OCI-LY1 (cell line): Measurements from ENCODE around the gene ALX4.

Source experiments
- H2AFZ ChIP-seq: fragments of 200-600 bp; sonication (generic), shearing (Covaris generic); 2 replicates; pipeline ENCODE4 v1.6.0; 2014; ENCODE audit warnings: antibody characterized with exemption, mild to moderate bottlenecking, low read length
- H3F3A ChIP-seq: fragments of 200-600 bp; sonication (generic), shearing (Covaris generic); 2 replicates; pipeline ENCODE4 v1.6.0; 2014; ENCODE audit warnings: mild to moderate bottlenecking, antibody characterized with exemption, low read length, moderate library complexity; ENCODE audit not compliant: insufficient read depth
- H3K27ac ChIP-seq: fragments of 200-600 bp; sonication (generic); 2 replicates; pipeline ENCODE4 v1.5.1; 2014; ENCODE audit warnings: low read length, mixed run types, mild to moderate bottlenecking, low read depth; ENCODE audit not compliant: poor library complexity, severe bottlenecking
- H3K27me3 ChIP-seq: fragments of 200-600 bp; sonication (generic); 2 replicates; pipeline ENCODE4 v1.6.0; 2014; ENCODE audit warnings: antibody characterized with exemption, mild to moderate bottlenecking, low read length, moderate library complexity; ENCODE audit not compliant: insufficient read depth
- H3K36me3 ChIP-seq: fragments of 200-600 bp; sonication (generic); 2 replicates; pipeline ENCODE4 v1.6.1; 2014; ENCODE audit warnings: mild to moderate bottlenecking, antibody characterized with exemption, low read length, moderate library complexity, mixed read lengths; ENCODE audit not compliant: insufficient read depth
- H3K4me1 ChIP-seq: fragments of 200-600 bp; sonication (generic); 2 replicates; pipeline ENCODE4 v1.5.1; 2014; ENCODE audit warnings: mild to moderate bottlenecking, low read length, moderate library complexity; ENCODE audit not compliant: insufficient read depth, severe bottlenecking
- H3K4me2 ChIP-seq: fragments of 200-600 bp; sonication (generic), shearing (Covaris generic); 2 replicates; pipeline ENCODE4 v1.6.1; 2014; ENCODE audit warnings: low read length
- H3K4me3 ChIP-seq: fragments of 200-600 bp; sonication (generic); 2 replicates; pipeline ENCODE4 v1.5.1; 2014; ENCODE audit warnings: low read length, low read depth, mild to moderate bottlenecking, mixed read lengths; ENCODE audit not compliant: poor library complexity, severe bottlenecking
- H3K79me2 ChIP-seq: fragments of 200-600 bp; shearing (Covaris generic); 2 replicates; pipeline ENCODE4 v1.6.1; 2016; ENCODE audit warnings: mixed run types, low read length, mixed read lengths; ENCODE audit not compliant: insufficient read depth
- H3K9ac ChIP-seq: fragments of 200-600 bp; sonication (generic), shearing (Covaris generic); 2 replicates; pipeline ENCODE4 v1.6.1; 2014; ENCODE audit warnings: mild to moderate bottlenecking, low read length, mixed read lengths
- H3K9me2 ChIP-seq: fragments of 200-600 bp; sonication (generic), shearing (Covaris generic); 2 replicates; pipeline ENCODE4 v1.6.1; 2014; ENCODE audit warnings: low read depth, mild to moderate bottlenecking, low read length, mixed read lengths
- H3K9me3 ChIP-seq: fragments of 200-600 bp; shearing (Covaris generic); 2 replicates; pipeline ENCODE4 v1.6.1; 2014; ENCODE audit warnings: low read length, mixed read lengths
- H4K20me1 ChIP-seq: fragments of 200-600 bp; sonication (generic), shearing (Covaris generic); 2 replicates; pipeline ENCODE4 v1.6.0; 2016; ENCODE audit warnings: mild to moderate bottlenecking, low read length; ENCODE audit not compliant: insufficient read depth
- CTCF ChIP-seq: fragments of 200-600 bp; sonication (generic), shearing (Covaris generic); IDR thresholded peaks from 2 replicates; pipeline ENCODE4 v1.5.1; 2017; ENCODE audit warnings: mild to moderate bottlenecking, antibody characterized with exemption, low read length, moderate library complexity, mixed read lengths
- EZH2 ChIP-seq: fragments of 200-600 bp; sonication (generic), shearing (Covaris generic); IDR thresholded peaks from 2 replicates; pipeline ENCODE4 v1.8.0; 2017; ENCODE audit warnings: borderline replicate concordance, mixed run types, mild to moderate bottlenecking, antibody characterized with exemption, low read length, moderate library complexity, mixed read lengths

Gene ALX4

DNA sequence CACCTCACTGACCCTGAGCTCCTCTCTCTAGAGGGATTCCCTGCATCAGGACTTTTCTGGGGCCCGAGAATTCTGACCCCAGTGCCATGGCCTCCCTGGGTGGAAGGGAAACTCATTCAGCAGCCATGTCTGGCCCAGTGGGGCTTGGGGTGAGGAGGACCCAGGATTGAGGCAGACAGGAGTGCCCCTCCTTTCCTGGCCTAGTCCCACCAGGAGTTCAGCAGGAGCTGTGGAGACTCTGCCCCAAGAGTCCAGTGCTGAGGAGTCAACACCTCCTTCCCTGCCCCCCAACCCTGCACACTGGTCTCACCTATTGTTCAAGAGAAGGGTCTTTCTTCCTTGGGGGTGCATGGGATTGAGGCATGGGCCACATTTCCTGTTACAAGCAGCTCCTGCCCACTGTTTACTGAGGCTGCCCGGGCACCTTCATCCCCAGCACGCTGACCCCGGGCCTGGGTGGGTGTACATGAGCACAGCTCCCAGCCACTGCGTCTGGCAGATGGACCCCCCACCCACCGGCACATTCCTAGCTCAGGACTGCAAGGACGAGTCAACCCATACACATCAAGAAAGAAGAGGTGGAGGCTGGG is 33.9 kb downstream of the ALX4 start:
- TF ChIP-seq EZH2 = no peak
- TF ChIP-seq CTCF = no peak
- H3K9me2 ChIP-seq = no peaks in the 10 kb centered on the region
- no peaks in the 10 kb centered on the region for H3K27me3 ChIP-seq
- no peaks in the 10 kb centered on the region for H3K4me1 ChIP-seq
- no peak overlapping the region for H3K27ac ChIP-seq
- H4K20me1 ChIP-seq = no peaks in the 10 kb centered on the region
- H3K9me3 ChIP-seq = no peaks in the 10 kb centered on the region
- H3K9ac ChIP-seq = no peak overlapping the region
- no peaks in the 10 kb centered on the region for H3K36me3 ChIP-seq
- no peaks in the 10 kb centered on the region for H3F3A ChIP-seq
- no peaks in the 10 kb centered on the region for H3K79me2 ChIP-seq
- no peak overlapping the region for H3K4me2 ChIP-seq
- no peak overlapping the region for H2AFZ ChIP-seq
- no peak overlapping the region for H3K4me3 ChIP-seq

DNA sequence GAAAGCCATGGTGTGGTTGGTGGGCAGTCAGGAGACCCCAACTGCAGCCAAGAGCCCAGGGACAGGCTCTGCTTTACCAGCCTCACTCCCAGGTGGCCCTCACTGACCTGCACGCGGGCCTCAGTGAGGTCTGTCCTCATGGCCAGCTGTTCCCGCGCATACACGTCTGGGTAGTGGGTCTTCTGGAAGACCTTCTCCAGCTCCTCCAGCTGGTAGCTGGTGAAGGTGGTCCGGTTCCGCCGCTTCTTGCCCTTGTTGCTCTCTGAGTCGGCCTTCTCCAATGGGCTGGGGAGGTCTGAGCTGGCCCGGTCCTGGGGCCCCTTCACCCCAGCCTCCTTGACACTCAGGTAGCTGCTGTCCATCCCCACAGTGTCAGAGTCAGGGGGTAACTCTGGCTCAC is 34.7 kb downstream of the ALX4 start:
- no peak overlapping the region for H3K27ac ChIP-seq
- no peaks in the 10 kb centered on the region for H3K27me3 ChIP-seq
- H4K20me1 ChIP-seq = no peaks in the 10 kb centered on the region
- no peaks in the 10 kb centered on the region for H3F3A ChIP-seq
- no peak overlapping the region for H2AFZ ChIP-seq
- H3K9ac ChIP-seq = no peak overlapping the region
- H3K4me3 ChIP-seq = no peak overlapping the region
- H3K9me2 ChIP-seq = no peaks in the 10 kb centered on the region
- no peaks in the 10 kb centered on the region for H3K79me2 ChIP-seq
- H3K4me2 ChIP-seq = no peak overlapping the region
- no peaks in the 10 kb centered on the region for H3K36me3 ChIP-seq
- no peaks in the 10 kb centered on the region for H3K4me1 ChIP-seq
- TF ChIP-seq CTCF (no peak), EZH2 (no peak)
- no peaks in the 10 kb centered on the region for H3K9me3 ChIP-seq

GRCh38 chr11:44274404-44274803 is 35.5 kb downstream of the ALX4 start:
- Histone ChIP-seq H2AFZ (no peak overlapping the region), H4K20me1 (no peaks in the 10 kb centered on the region)
- TF ChIP-seq EZH2 = no peak

GRCh38 chr11:44271286-44271685 is 38.7 kb downstream of the ALX4 start:
- Histone ChIP-seq H4K20me1 (no peaks in the 10 kb centered on the region), H3K27me3 (no peaks in the 10 kb centered on the region), H3K27ac (no peak overlapping the region), H3K9ac (no peak overlapping the region), H3K4me2 (no peak overlapping the region), H2AFZ (no peak overlapping the region), H3K4me1 (no peaks in the 10 kb centered on the region), H3K4me3 (no peak overlapping the region), H3K9me3 (no peaks in the 10 kb centered on the region), H3K36me3 (no peaks in the 10 kb centered on the region), H3K9me2 (no peaks in the 10 kb centered on the region), H3F3A (no peaks in the 10 kb centered on the region), H3K79me2 (no peaks in the 10 kb centered on the region)
- TF ChIP-seq CTCF = no peak
- TF ChIP-seq EZH2 = no peak

More at GRCh38 chr11:44274404-44274803, 35.5 kb downstream of the ALX4 start:
- H3K4me1 ChIP-seq = no peaks in the 10 kb centered on the region
- no peak overlapping the region for H3K4me3 ChIP-seq
- H3K4me2 ChIP-seq = no peak overlapping the region
- no peaks in the 10 kb centered on the region for H3K9me3 ChIP-seq
- no peak overlapping the region for H3K9ac ChIP-seq
- H3K27ac ChIP-seq = no peak overlapping the region
- H3K79me2 ChIP-seq = no peaks in the 10 kb centered on the region
- no peaks in the 10 kb centered on the region for H3K27me3 ChIP-seq
- H3F3A ChIP-seq = no peaks in the 10 kb centered on the region
- no peaks in the 10 kb centered on the region for H3K9me2 ChIP-seq
- no peaks in the 10 kb centered on the region for H3K36me3 ChIP-seq
